ENCODE measurements around the gene CCBE1. TPM values are rescaled to one million over a fixed set of nuclear protein-coding genes. Genes with fewer than 3 reads are reported as not detected.

Gene CCBE1
- total and polyA plus RNA-seq, 12 donors, result 0.24 to 10.3 (median 1.3) TPM

DNA sequence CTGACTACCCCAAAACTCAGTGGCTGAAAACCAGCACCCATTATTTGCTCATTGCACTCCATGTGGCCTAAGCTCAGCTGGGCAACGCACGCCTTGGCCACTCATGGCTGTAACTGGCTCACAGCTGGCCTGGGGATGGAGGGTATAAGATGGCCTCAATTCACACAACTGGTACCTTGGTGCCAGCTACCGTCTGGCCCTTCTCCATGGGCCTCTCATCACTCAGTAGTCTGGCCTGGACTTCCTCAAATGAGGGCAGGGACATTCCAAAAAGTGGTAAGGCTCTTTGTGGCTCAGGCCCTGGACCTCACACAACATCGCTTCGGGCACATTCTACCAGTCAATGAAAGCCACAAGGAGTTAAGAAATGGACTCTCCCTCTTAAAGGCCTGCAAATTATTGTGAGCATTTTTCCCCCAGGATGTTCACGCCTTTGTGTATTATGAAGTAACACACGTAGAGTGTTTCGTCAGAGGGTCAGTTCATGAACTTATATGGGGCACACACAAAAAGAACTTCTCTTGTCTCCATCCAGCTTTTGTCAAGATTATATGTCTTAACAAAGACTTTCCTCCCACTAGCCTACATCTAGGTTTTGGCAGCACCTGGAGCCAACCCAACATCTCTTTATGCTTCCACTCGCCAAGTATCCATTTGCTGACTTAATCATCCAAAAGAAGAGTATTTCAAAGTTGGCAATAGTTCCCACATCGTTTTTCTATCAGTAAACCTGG is 145.2 kb downstream of the CCBE1 start:
- 74 to 76% methylated on average over 10 of the region's 10 CpGs for WGBS, 2 donors

DNA sequence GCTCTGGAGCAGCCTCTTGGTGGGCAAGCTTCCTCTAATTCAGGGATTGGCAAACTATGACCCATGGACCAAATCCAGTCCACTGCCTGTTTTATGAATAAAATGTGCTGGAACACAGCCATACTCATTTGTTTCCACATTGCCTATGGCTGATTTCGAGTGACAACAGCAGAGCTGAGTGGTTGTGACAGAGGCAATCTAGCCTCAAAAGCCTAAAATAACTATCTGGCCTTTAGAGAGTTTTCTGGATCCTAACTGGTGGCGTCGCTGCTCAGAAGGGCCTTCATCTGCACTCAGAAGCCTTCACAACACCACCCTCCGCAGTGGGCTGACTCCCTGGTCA is 147.1 kb downstream of the CCBE1 start:
- Histone ChIP-seq H3K4me1 (peaks cover 0 to 18% (median 9%) of the 10 kb centered on the region in 9 donors), H3K27ac (peak overlapping the region in 7 of 10 donors; percentile 7 to 59 (median 30)), H3K36me3 (no peaks in the 10 kb centered on the region), H3K27me3 (no peaks in the 10 kb centered on the region), H3K4me3 (no peak overlapping the region), H3K9me3 (no peaks in the 10 kb centered on the region)
- 30 to 42% methylated on average over 4 of the region's 4 CpGs for WGBS, 2 donors
- TF ChIP-seq, protein P1, sequence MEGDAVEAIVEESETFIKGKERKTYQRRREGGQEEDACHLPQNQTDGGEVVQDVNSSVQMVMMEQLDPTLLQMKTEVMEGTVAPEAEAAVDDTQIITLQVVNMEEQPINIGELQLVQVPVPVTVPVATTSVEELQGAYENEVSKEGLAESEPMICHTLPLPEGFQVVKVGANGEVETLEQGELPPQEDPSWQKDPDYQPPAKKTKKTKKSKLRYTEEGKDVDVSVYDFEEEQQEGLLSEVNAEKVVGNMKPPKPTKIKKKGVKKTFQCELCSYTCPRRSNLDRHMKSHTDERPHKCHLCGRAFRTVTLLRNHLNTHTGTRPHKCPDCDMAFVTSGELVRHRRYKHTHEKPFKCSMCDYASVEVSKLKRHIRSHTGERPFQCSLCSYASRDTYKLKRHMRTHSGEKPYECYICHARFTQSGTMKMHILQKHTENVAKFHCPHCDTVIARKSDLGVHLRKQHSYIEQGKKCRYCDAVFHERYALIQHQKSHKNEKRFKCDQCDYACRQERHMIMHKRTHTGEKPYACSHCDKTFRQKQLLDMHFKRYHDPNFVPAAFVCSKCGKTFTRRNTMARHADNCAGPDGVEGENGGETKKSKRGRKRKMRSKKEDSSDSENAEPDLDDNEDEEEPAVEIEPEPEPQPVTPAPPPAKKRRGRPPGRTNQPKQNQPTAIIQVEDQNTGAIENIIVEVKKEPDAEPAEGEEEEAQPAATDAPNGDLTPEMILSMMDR (IDR thresholded peaks at IDR 0.05), result no peak
- ATAC-seq (peak; percentile 39 to 81 (median 66)), DNase-seq (peak in 1 of 2 donors; percentile 27)
- intact Hi-C loops (cut with DNase I), result loop anchor here in 1 of 10 donors (5.0 kb wide), 1 partner anchor 83 kb away; no protein-coding TSS in a partner anchor

More for the DNA sequence above, 145.2 kb downstream of the CCBE1 start:
- TF ChIP-seq, protein P1 (IDR thresholded peaks at IDR 0.05), result no peak
- intact Hi-C loops (cut with DNase I), result loop anchor here in 1 of 10 donors (5.0 kb wide), 1 partner anchor 85 kb away; no protein-coding TSS in a partner anchor
- ATAC-seq (peak in 6 of 8 donors; percentile 19 to 79 (median 55)), DNase-seq (peak; percentile 30 to 42)
- H3K4me1 ChIP-seq, result peaks cover 0 to 26% (median 16%) of the 10 kb centered on the region in 9 donors
- no peak overlapping the region for H3K4me3 ChIP-seq
- H3K27ac ChIP-seq, result no peak overlapping the region
- H3K36me3 ChIP-seq, result no peaks in the 10 kb centered on the region
- H3K27me3 ChIP-seq, result no peaks in the 10 kb centered on the region
- no peaks in the 10 kb centered on the region for H3K9me3 ChIP-seq

DNA sequence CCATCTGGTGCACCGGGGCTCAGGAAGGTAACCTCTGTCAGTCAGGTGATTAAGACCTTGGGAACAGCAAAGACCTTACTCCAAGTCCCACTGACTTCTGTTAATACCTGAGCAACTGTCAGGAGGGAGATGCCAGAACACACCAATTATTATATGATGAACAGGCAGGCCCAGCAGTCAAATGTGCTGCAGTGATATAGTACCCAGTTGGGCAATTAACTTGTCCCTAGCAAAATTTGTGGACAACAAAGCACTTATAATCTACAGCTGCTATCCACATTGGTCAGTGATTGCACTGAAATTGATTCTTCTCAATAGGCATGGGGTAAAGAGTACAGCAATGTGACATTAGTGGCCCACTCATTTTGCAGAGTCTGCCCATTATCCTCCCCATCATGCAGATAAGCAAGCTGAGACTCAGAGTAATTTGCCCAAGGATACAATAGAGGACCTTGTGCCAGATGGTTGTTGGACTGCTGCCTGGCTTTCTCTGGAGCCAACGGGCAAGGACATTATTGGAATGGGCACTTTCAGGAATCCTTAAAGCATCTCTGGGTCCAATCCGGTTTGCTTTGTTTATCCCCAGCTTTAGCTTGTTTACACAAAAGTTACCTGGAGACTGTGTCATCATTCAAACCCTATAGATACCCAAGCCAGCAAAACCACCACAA is 147.6 kb downstream of the CCBE1 start:
- Histone ChIP-seq H3K4me1 (peaks cover 0 to 18% (median 9%) of the 10 kb centered on the region in 9 donors), H3K27me3 (no peaks in the 10 kb centered on the region), H3K9me3 (no peaks in the 10 kb centered on the region), H3K27ac (peak overlapping the region in 4 of 10 donors; percentile 7 to 41 (median 29)), H3K4me3 (no peak overlapping the region), H3K36me3 (no peaks in the 10 kb centered on the region)
- WGBS, 2 donors, result 28 to 35% methylated on average over 3 of the region's 3 CpGs
- intact Hi-C loops (cut with DNase I), result loop anchor here in 2 of 10 donors (2.0 to 5.0 kb wide), 2 partner anchors 82 to 91 kb away; no protein-coding TSS in a partner anchor
- TF ChIP-seq, protein P1 (IDR thresholded peaks at IDR 0.05), result no peak
- peak; percentile 50 for DNase-seq
- peak in 7 of 8 donors; percentile 36 to 83 (median 57) for ATAC-seq

DNA sequence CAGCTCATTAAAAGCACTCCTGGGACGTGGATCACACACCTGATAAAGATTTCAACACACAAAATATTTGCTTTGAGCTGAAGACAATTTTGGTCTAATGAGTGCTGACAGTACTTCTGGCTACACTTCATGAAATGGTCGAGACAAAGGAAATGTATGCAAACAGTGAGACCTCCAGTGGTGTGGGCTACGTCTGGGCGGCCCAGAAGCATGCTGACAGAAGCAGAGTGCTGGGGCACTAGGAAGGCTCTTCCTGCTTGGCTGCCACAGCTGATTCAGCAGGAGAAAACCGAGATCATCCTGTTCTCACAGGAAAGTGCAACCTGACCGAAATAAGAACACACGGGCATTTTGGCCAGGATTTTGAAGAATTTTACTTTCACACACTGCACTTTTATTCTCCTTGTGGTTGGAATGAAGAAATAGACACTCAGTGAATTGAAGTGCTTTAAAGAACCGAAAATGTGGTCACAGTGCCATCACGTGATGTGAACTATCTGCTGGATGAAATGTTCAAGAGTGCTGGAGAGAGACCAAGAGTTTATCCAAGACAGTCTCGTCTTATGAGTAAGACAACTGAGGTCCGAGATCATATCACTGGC is 149.5 kb downstream of the CCBE1 start:
- no peaks in the 10 kb centered on the region for H3K27me3 ChIP-seq
- DNase-seq (no peak), ATAC-seq (peak in 3 of 8 donors; percentile 32 to 61 (median 50))
- TF ChIP-seq, protein P1 (IDR thresholded peaks at IDR 0.05), result no peak
- 19 to 25% methylated on average over 11 of the region's 11 CpGs for WGBS, 2 donors
- H3K9me3 ChIP-seq, result no peaks in the 10 kb centered on the region
- no peaks in the 10 kb centered on the region for H3K36me3 ChIP-seq
- no peak overlapping the region for H3K4me3 ChIP-seq
- H3K4me1 ChIP-seq, result peaks cover 0 to 18% (median 9%) of the 10 kb centered on the region in 9 donors
- intact Hi-C loops (cut with DNase I), result loop anchor here in 1 of 10 donors (2.0 kb wide), 1 partner anchor 89 kb away; no protein-coding TSS in a partner anchor
- H3K27ac ChIP-seq, result peak overlapping the region in 1 of 10 donors; percentile 10
